Spleen (tissue), 11 donors: Measurements from ENCODE around the gene OR10H2. TPM values are rescaled to one million over a fixed set of nuclear protein-coding genes. Genes with fewer than 3 reads are reported as not detected.

Source experiments
- DNase-seq: peaks from one replicate; pipeline ENCODE4 v3.0.0-alpha.2; 2020
- H3K27ac ChIP-seq, 8 donors: fragments of 200-600 bp; sonication (generic) in 7 of 8; 1 replicate in 4 of 8; 2 replicates in 4 of 8; pipeline versions ENCODE4 v1.5.0 to v1.8.0; 2016 to 2021; ENCODE audit warnings: inconsistent platforms in 4 of 8, mild to moderate bottlenecking in 4 of 8, moderate library complexity in 1 of 8
- H3K27me3 ChIP-seq, 7 donors: fragments of 200-600 bp; sonication (generic) in 6 of 7; replicated peaks in 1 of 7; 1 replicate in 4 of 7; 2 replicates in 3 of 7; pipeline versions ENCODE4 v1.5.0 to v1.8.0; 2016 to 2021; ENCODE audit warnings: inconsistent platforms in 3 of 7, mild to moderate bottlenecking in 1 of 7
- H3K36me3 ChIP-seq, 6 donors: fragments of 200-600 bp; sonication (generic) in 5 of 6; 1 replicate in 4 of 6; 2 replicates in 2 of 6; pipeline versions ENCODE4 v1.5.0 to v1.8.0; 2016 to 2021; ENCODE audit warnings: inconsistent platforms in 2 of 6
- H3K4me1 ChIP-seq, 6 donors: fragments of 200-600 bp; sonication (generic) in 5 of 6; 1 replicate in 3 of 6; 2 replicates in 3 of 6; pipeline versions ENCODE4 v1.5.0 to v1.8.0; 2016 to 2021; ENCODE audit warnings: inconsistent platforms in 3 of 6
- H3K4me3 ChIP-seq, 8 donors: fragments of 200-600 bp; sonication (generic) in 7 of 8; 1 replicate in 4 of 8; 2 replicates in 4 of 8; pipeline versions ENCODE4 v1.5.0 to v1.8.0; 2016 to 2021; ENCODE audit warnings: inconsistent platforms in 4 of 8, mild to moderate bottlenecking in 4 of 8, moderate library complexity in 2 of 8
- H3K9me3 ChIP-seq, 8 donors: fragments of 200-600 bp; sonication (generic) in 7 of 8; 1 replicate in 4 of 8; 2 replicates in 4 of 8; pipeline versions ENCODE4 v1.5.0 to v1.8.0; 2016 to 2021; ENCODE audit warnings: inconsistent platforms in 4 of 8
- POLR2A ChIP-seq, 3 donors: fragments of 450-650 bp; IDR thresholded peaks; one replicate each; pipeline ENCODE4 v1.5.1; 2017; ENCODE audit warnings: antibody characterized with exemption in 3 of 3, mild to moderate bottlenecking in 1 of 3
- POLR2AphosphoS5 ChIP-seq, 3 donors: sonication (generic); formaldehyde crosslinking; IDR thresholded peaks; one replicate each; pipeline ENCODE4 v1.5.1; 2017; ENCODE audit warnings: antibody characterized with exemption in 3 of 3
- whole genome bisulfite sequencing, 5 donors: extraction: QIAGEN DNeasy Blood & Tissue Kit in 3 of 5; methylation state at CpG; one replicate each; pipeline versions ENCODE4 v1.1.5 to v1.1.7; 2013 to 2018; 5-methylcytosine and 5-hydroxymethylcytosine counted together
- intact Hi-C: fragments of 100-400 bp; cut with DNase I; formaldehyde crosslinking; loops from one replicate; pipeline ENCODE4 v1.15.0; 2023; ENCODE audit warnings: low total_unique reads
- polyA plus RNA-seq, 3 donors: library from polyadenylated mRNA; stranded (reverse); fragments of 200-250 nt; gene quantifications; one replicate each; pipeline ENCODE4 v1.2.1, GENCODE V29; 2013
- total RNA-seq, 7 donors: library from RNA; depleted of rRNA in 3 of 7; stranded (reverse); fragments of >200 nt in 3 of 7; fragmentation: NEBNext Ultra II Directional in 4 of 7; extraction: Animal tissue kit (Norgen Biotek cat#: 25700) in 4 of 7; gene quantifications; one replicate each; pipeline versions ENCODE4 v1.1.0 to v1.2.1, GENCODE V29; 2016 to 2021
- TF ChIP-seq, protein P1 (sequence below), 11 experiments: fragments of 200-600 bp in 7 of 11; fragments of 450-650 bp in 4 of 11; sonication (generic) in 4 of 11; IDR thresholded peaks in 8 of 11; conservative IDR thresholded peaks in 3 of 11; 1 replicate in 7 of 11; 2 replicates in 4 of 11; pipeline versions ENCODE4 v1.4.0 to v1.8.0; 2016 to 2021; ENCODE audit warnings: antibody characterized with exemption in 11 of 11, inconsistent platforms in 4 of 11, mild to moderate bottlenecking in 1 of 11
- donor health status: healthy with polysubstance abuse.
- donor health status: DM: no; HTN: no; CAD: no; lungs with moderate emphysema.
- donor health status: DM: no; HTN: no; CAD: no.
- donor health status: Bipolar disorder and iron deficiency.
- donor health status: healthy.
- donor health status: DM: no; HTN: no; CAD: no.
- donor health status: DM: yes; HTN: yes; CAD: no.

Gene OR10H2
- total and polyA plus RNA-seq, 10 donors, result not detected

DNA sequence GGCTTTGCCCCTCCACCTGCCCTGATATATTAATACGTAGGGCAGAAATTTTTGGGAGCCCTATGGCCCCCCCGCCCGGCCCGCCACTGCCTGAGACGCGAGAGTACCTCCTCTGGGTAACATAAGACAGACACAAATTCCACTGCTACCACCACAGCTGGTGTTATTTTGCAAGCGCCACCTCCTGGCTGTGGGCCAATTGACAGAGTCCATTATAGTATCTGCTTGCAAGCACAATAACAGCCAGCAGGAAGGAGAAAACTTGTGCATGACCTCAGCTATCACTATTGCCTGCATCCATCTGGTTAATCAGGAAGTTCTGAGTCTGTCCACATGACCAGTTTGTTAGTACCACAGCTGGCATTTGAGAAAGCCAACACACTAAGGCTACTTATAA, 25.3 kb upstream of the OR10H2 start:
- DNase-seq, result peak; percentile 78
- WGBS, 5 donors, result 0 to 9% (median 3%) methylated on average over 3 to 7 of the region's 7 CpGs
- intact Hi-C loops, result no loop called here
- Histone ChIP-seq H3K9me3 (peaks cover 0 to 10% (median 0%) of the 10 kb centered on the region in 8 donors), H3K36me3 (peaks cover 0 to 14% (median 0%) of the 10 kb centered on the region in 6 donors), H3K27me3 (peaks cover 0 to 47% (median 0%) of the 10 kb centered on the region in 7 donors), H3K4me1 (peaks cover 0 to 14% (median 0%) of the 10 kb centered on the region in 6 donors), H3K4me3 (no peak overlapping the region), H3K27ac (no peak overlapping the region)
- peak in 1 of 3 donors; percentile 59 for TF ChIP-seq POLR2AphosphoS5 (IDR thresholded peaks at IDR 0.05)
- no peak for TF ChIP-seq POLR2A (IDR thresholded peaks at IDR 0.05)
- TF ChIP-seq, protein P1, sequence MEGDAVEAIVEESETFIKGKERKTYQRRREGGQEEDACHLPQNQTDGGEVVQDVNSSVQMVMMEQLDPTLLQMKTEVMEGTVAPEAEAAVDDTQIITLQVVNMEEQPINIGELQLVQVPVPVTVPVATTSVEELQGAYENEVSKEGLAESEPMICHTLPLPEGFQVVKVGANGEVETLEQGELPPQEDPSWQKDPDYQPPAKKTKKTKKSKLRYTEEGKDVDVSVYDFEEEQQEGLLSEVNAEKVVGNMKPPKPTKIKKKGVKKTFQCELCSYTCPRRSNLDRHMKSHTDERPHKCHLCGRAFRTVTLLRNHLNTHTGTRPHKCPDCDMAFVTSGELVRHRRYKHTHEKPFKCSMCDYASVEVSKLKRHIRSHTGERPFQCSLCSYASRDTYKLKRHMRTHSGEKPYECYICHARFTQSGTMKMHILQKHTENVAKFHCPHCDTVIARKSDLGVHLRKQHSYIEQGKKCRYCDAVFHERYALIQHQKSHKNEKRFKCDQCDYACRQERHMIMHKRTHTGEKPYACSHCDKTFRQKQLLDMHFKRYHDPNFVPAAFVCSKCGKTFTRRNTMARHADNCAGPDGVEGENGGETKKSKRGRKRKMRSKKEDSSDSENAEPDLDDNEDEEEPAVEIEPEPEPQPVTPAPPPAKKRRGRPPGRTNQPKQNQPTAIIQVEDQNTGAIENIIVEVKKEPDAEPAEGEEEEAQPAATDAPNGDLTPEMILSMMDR (IDR thresholded peaks at IDR 0.05 in 8 of 11, conservative IDR thresholded peaks at IDR 0.05 in 3 of 11), result no peak

DNA sequence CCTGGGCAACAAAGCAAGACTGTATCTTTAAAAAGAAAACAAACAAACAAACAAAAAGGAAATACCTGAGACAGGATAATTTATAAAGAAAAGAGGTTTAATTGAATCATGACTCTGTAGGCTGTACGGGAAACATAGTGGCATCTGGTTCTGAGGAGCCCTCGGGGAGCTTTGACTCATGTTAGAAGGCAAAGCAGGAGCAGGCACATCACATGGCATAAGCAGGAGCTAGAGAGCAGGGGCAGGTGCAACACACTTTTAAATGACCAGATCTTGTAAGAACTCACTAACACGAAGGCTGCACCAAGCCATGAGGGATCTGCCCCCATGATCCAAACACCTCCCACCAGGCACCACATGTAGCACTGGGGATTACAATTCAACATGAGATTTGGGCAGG, 13.2 kb upstream of the OR10H2 start:
- Histone ChIP-seq H3K27ac (no peak overlapping the region), H3K9me3 (peaks cover 0 to 6% (median 0%) of the 10 kb centered on the region in 8 donors), H3K4me1 (no peaks in the 10 kb centered on the region), H3K36me3 (no peaks in the 10 kb centered on the region), H3K27me3 (peaks cover 0 to 41% (median 0%) of the 10 kb centered on the region in 7 donors), H3K4me3 (no peak overlapping the region)
- WGBS, 5 donors, result 57 to 70% (median 67%) methylated on average over 3 of the region's 3 CpGs
- intact Hi-C loops, result no loop called here
- DNase-seq, result no peak
- TF ChIP-seq POLR2A (IDR thresholded peaks at IDR 0.05), result no peak
- TF ChIP-seq, protein P1 (IDR thresholded peaks at IDR 0.05 in 8 of 11, conservative IDR thresholded peaks at IDR 0.05 in 3 of 11), result no peak
- no peak for TF ChIP-seq POLR2AphosphoS5 (IDR thresholded peaks at IDR 0.05)

DNA sequence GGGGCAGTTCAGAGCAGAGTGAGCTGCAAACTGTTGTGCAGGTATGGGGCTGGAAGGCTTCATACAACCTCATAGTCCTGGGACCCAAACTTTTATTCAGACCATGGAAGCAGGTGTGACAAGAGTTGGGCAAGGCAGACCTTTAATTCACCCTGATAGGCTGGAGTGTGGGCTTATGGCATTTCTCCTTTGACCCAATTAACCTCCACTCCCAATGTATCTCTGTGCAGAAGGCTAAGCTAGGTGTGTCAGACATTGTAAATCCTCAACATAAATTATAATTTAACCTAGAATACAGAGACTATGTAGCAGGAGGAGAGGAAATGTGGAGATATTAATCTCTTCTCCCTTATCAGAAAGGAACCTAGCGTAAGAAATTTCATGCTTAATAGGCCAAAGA, 12.2 kb upstream of the OR10H2 start:
- H3K4me1 ChIP-seq, result no peaks in the 10 kb centered on the region
- DNase-seq, result no peak
- no peak for TF ChIP-seq POLR2AphosphoS5 (IDR thresholded peaks at IDR 0.05)
- TF ChIP-seq, protein P1 (IDR thresholded peaks at IDR 0.05 in 8 of 11, conservative IDR thresholded peaks at IDR 0.05 in 3 of 11), result no peak
- TF ChIP-seq POLR2A (IDR thresholded peaks at IDR 0.05), result no peak
- no peak overlapping the region for H3K4me3 ChIP-seq
- intact Hi-C loops, result no loop called here
- WGBS, 5 donors, result 74 to 100% (median 87%) methylated on average over 1 of the region's 1 CpG
- no peaks in the 10 kb centered on the region for H3K36me3 ChIP-seq
- peaks cover 0 to 6% (median 0%) of the 10 kb centered on the region in 8 donors for H3K9me3 ChIP-seq
- no peak overlapping the region for H3K27ac ChIP-seq
- H3K27me3 ChIP-seq, result peaks cover 0 to 51% (median 6%) of the 10 kb centered on the region in 7 donors

DNA sequence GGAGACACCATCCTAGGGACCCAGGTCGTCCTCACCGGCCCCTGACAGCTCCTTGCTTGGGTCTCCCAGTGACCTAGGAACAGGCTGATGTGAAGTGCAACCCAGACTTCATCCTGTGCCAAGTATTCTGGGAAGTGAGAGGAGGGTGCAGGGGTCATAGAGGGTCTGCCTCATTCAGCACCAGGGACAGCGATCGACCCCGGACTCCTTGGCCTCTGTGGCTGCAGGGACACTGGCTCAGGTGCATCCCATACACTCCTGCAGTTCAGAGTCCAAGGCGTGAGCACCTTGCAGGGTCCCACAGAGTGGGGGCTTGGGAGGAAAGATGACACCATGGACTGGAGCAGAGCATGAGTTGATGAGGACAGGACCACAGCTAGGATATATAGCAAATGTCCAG, 10.0 kb upstream of the OR10H2 start:
- Histone ChIP-seq H3K4me3 (no peak overlapping the region), H3K9me3 (no peaks in the 10 kb centered on the region), H3K27ac (no peak overlapping the region), H3K27me3 (peaks cover 0 to 67% (median 6%) of the 10 kb centered on the region in 7 donors), H3K4me1 (no peaks in the 10 kb centered on the region), H3K36me3 (no peaks in the 10 kb centered on the region)
- TF ChIP-seq, protein P1 (IDR thresholded peaks at IDR 0.05 in 8 of 11, conservative IDR thresholded peaks at IDR 0.05 in 3 of 11), result no peak
- TF ChIP-seq POLR2AphosphoS5 (IDR thresholded peaks at IDR 0.05) (no peak), POLR2A (IDR thresholded peaks at IDR 0.05) (no peak)
- DNase-seq, result no peak
- intact Hi-C loops, result no loop called here
- 21 to 31% (median 26%) methylated on average over 3 to 6 of the region's 6 CpGs for WGBS, 5 donors
